Osteocyte (in vitro differentiated cells): ENCODE results near the gene ZBTB32. TPM values are rescaled to one million over a fixed set of nuclear protein-coding genes. Genes with fewer than 3 reads are reported as not detected.

ENCODE experiments used
- DNase-seq: peaks from one replicate; pipeline ENCODE4 v3.0.0; 2021; ENCODE audit warnings: mixed read lengths; ENCODE audit not compliant: unreplicated experiment; ENCODE audit errors: extremely low spot score
- H3K27ac Mint-ChIP-seq: one replicate; pipeline ENCODE4 v1.8.0; 2021; ENCODE audit warnings: mild to moderate bottlenecking, mixed read lengths; ENCODE audit not compliant: unreplicated experiment
- H3K27me3 Mint-ChIP-seq: one replicate; pipeline ENCODE4 v1.8.0; 2021; ENCODE audit warnings: mixed read lengths; ENCODE audit not compliant: unreplicated experiment
- H3K36me3 Mint-ChIP-seq: one replicate; pipeline ENCODE4 v1.8.0; 2021; ENCODE audit warnings: mixed read lengths; ENCODE audit not compliant: unreplicated experiment
- H3K4me1 Mint-ChIP-seq: one replicate; pipeline ENCODE4 v1.8.0; 2021; ENCODE audit warnings: mixed read lengths; ENCODE audit not compliant: unreplicated experiment
- H3K4me3 Mint-ChIP-seq: one replicate; pipeline ENCODE4 v1.8.0; 2021; ENCODE audit warnings: mild to moderate bottlenecking, moderate library complexity, mixed read lengths; ENCODE audit not compliant: unreplicated experiment
- H3K9me3 Mint-ChIP-seq: one replicate; pipeline ENCODE4 v1.8.0; 2021; ENCODE audit warnings: mixed read lengths; ENCODE audit not compliant: unreplicated experiment
- total RNA-seq: library from RNA; stranded (reverse); gene quantifications from 2 replicates; pipeline ENCODE4 v1.2.1, GENCODE V29; 2021
- TF ChIP-seq, protein P1 (sequence below): fragments of 200-600 bp; sonication (generic); IDR thresholded peaks from 2 replicates; pipeline ENCODE4 v1.5.0; 2021; ENCODE audit warnings: antibody characterized with exemption, mild to moderate bottlenecking, moderate library complexity

The ZBTB32 gene
- total RNA-seq, 1 donor from 2014 or later, result not detected

DNA sequence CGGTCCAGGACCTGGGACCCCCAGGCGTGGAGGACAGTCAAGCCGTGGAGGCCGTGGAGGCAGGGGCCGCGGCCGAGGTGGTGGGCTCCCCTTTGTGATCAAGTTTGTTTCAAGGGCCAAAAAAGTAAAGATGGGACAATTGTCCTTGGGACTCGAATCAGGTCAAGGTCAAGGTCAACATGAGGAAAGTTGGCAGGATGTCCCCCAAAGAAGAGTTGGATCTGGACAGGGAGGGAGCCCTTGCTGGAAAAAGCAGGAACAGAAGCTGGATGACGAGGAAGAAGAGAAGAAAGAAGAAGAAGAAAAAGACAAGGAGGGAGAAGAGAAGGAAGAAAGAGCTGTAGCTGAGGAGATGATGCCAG is 15.8 kb downstream of the ZBTB32 start:
- H3K4me3 Mint-ChIP-seq, result no peak overlapping the region
- no peak overlapping the region for H3K27ac Mint-ChIP-seq
- no peak for DNase-seq
- H3K4me1 Mint-ChIP-seq, result peaks cover 24% of the 10 kb centered on the region
- H3K9me3 Mint-ChIP-seq, result no peaks in the 10 kb centered on the region
- peaks cover 27% of the 10 kb centered on the region for H3K36me3 Mint-ChIP-seq
- no peaks in the 10 kb centered on the region for H3K27me3 Mint-ChIP-seq
- TF ChIP-seq, protein P1, sequence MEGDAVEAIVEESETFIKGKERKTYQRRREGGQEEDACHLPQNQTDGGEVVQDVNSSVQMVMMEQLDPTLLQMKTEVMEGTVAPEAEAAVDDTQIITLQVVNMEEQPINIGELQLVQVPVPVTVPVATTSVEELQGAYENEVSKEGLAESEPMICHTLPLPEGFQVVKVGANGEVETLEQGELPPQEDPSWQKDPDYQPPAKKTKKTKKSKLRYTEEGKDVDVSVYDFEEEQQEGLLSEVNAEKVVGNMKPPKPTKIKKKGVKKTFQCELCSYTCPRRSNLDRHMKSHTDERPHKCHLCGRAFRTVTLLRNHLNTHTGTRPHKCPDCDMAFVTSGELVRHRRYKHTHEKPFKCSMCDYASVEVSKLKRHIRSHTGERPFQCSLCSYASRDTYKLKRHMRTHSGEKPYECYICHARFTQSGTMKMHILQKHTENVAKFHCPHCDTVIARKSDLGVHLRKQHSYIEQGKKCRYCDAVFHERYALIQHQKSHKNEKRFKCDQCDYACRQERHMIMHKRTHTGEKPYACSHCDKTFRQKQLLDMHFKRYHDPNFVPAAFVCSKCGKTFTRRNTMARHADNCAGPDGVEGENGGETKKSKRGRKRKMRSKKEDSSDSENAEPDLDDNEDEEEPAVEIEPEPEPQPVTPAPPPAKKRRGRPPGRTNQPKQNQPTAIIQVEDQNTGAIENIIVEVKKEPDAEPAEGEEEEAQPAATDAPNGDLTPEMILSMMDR, result no peak

DNA sequence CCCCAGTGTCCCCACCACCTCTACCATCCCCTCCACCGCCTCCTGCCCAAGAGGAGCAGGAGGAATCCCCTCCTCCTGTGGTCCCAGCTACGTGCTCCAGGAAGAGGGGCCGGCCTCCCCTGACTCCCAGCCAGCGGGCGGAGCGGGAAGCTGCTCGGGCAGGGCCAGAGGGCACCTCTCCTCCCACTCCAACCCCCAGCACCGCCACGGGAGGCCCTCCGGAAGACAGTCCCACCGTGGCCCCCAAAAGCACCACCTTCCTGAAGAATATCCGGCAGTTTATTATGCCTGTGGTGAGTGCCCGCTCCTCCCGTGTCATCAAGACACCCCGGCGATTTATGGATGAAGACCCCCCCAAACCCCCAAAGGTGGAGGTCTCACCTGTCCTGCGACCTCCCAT is 16.3 kb downstream of the ZBTB32 start:
- Mint-ChIP-seq H3K4me1 (peaks cover 23% of the 10 kb centered on the region), H3K9me3 (no peaks in the 10 kb centered on the region), H3K27ac (no peak overlapping the region), H3K4me3 (no peak overlapping the region), H3K36me3 (peaks cover 32% of the 10 kb centered on the region), H3K27me3 (no peaks in the 10 kb centered on the region)
- DNase-seq, result no peak
- TF ChIP-seq, protein P1, result no peak

DNA sequence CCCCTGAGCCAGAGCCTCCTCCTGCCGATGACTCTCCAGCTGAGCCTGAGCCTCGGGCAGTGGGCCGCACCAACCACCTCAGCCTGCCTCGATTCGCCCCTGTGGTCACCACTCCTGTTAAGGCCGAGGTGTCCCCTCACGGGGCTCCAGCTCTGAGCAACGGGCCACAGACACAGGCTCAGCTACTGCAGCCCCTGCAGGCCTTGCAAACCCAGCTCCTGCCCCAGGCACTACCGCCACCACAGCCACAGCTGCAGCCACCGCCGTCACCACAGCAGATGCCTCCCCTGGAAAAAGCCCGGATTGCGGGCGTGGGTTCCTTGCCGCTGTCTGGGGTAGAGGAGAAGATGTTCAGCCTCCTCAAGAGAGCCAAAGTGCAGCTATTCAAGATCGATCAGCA is 17.0 kb downstream of the ZBTB32 start:
- Mint-ChIP-seq H3K27ac (no peak overlapping the region), H3K4me1 (peaks cover 16% of the 10 kb centered on the region), H3K27me3 (no peaks in the 10 kb centered on the region), H3K9me3 (no peaks in the 10 kb centered on the region), H3K4me3 (no peak overlapping the region), H3K36me3 (peaks cover 36% of the 10 kb centered on the region)
- TF ChIP-seq, protein P1, result no peak
- no peak for DNase-seq

DNA sequence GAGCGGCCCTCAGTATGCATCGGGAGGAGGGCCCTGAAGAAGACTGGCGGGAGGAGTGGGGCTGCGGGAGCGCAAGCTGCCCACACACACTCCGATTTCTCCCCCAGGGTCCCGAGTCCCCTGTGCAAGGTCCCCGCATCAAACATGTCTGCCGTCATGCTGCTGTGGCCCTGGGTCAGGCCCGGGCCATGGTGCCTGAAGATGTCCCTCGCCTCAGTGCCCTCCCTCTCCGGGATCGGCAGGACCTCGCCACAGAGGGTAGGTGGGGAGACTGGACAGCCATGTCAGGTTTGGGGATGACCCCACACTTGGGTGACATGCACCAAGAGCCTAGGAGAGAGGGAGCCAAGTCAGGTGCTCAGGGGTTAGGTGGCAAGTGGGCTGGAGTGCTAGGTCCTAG is 18.1 kb downstream of the ZBTB32 start:
- no peaks in the 10 kb centered on the region for H3K27me3 Mint-ChIP-seq
- DNase-seq, result no peak
- TF ChIP-seq, protein P1, result no peak
- peaks cover 11% of the 10 kb centered on the region for H3K4me1 Mint-ChIP-seq
- no peaks in the 10 kb centered on the region for H3K9me3 Mint-ChIP-seq
- H3K27ac Mint-ChIP-seq, result no peak overlapping the region
- H3K36me3 Mint-ChIP-seq, result peaks cover 41% of the 10 kb centered on the region
- no peak overlapping the region for H3K4me3 Mint-ChIP-seq

DNA sequence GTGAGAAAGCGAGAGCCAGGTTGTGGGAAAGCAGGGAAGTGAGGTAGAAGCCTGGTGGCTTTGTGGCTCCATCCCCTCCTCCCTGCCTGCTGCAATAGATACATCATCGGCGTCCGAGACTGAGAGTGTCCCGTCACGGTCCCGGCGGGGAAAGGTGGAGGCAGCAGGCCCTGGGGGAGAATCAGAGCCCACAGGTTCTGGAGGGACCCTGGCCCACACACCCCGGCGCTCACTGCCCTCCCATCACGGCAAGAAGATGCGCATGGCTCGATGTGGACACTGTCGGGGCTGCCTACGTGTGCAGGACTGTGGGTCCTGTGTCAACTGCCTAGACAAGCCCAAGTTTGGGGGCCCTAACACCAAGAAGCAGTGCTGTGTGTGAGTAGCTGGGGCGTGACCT is 18.5 kb downstream of the ZBTB32 start:
- Mint-ChIP-seq H3K27me3 (no peaks in the 10 kb centered on the region), H3K36me3 (peaks cover 41% of the 10 kb centered on the region), H3K4me3 (no peak overlapping the region), H3K9me3 (no peaks in the 10 kb centered on the region), H3K27ac (no peak overlapping the region), H3K4me1 (peaks cover 11% of the 10 kb centered on the region)
- DNase-seq, result no peak
- TF ChIP-seq, protein P1, result no peak
